Vagina (tissue), 2 donors: ENCODE measurements around the gene GRK5.

Experiments used
- POLR2AphosphoS5 ChIP-seq, 2 donors: sonication (generic); formaldehyde crosslinking; IDR thresholded peaks; one replicate each; pipeline ENCODE4 v1.9.0; 2017; ENCODE audit warnings: antibody characterized with exemption in 2 of 2, mild to moderate bottlenecking in 2 of 2, low read depth in 1 of 2; ENCODE audit not compliant: insufficient read depth in 1 of 2
- TF ChIP-seq, protein P1 (sequence below), 3 experiments: fragments of 450-650 bp in 2 of 3; fragments of 200-600 bp in 1 of 3; sonication (generic) in 1 of 3; IDR thresholded peaks; one replicate each; pipeline ENCODE4 v1.5.1; 2017 to 2019; ENCODE audit warnings: antibody characterized with exemption in 3 of 3, mild to moderate bottlenecking in 2 of 3, moderate library complexity in 2 of 3

- TF ChIP-seq, protein P1, sequence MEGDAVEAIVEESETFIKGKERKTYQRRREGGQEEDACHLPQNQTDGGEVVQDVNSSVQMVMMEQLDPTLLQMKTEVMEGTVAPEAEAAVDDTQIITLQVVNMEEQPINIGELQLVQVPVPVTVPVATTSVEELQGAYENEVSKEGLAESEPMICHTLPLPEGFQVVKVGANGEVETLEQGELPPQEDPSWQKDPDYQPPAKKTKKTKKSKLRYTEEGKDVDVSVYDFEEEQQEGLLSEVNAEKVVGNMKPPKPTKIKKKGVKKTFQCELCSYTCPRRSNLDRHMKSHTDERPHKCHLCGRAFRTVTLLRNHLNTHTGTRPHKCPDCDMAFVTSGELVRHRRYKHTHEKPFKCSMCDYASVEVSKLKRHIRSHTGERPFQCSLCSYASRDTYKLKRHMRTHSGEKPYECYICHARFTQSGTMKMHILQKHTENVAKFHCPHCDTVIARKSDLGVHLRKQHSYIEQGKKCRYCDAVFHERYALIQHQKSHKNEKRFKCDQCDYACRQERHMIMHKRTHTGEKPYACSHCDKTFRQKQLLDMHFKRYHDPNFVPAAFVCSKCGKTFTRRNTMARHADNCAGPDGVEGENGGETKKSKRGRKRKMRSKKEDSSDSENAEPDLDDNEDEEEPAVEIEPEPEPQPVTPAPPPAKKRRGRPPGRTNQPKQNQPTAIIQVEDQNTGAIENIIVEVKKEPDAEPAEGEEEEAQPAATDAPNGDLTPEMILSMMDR (IDR thresholded peaks at IDR 0.05): no peak
- TF ChIP-seq POLR2AphosphoS5 (IDR thresholded peaks at IDR 0.05; ENCODE audit: insufficient read depth in 1 of 2, low read depth in 1 of 2): no peak
These were observed 76.4 kb downstream of the GRK5 start for GRCh38 chr10:119283818-119284217.
